WTC11 (cell line): ENCODE data around the gene JAKMIP3.

Experiments used
- NFYB ChIP-seq: sonication (generic); formaldehyde crosslinking; conservative IDR thresholded peaks from 2 replicates; pipeline ENCODE4 v1.8.0; 2022; ENCODE audit warnings: low read depth, missing genetic modification reagents
- ZNF138 ChIP-seq: sonication (generic); formaldehyde crosslinking; conservative IDR thresholded peaks from 2 replicates; pipeline ENCODE4 v1.8.1; 2022; ENCODE audit warnings: mild to moderate bottlenecking, moderate library complexity, missing genetic modification reagents
- TF ChIP-seq, protein P1 (sequence below): fragments of 200-600 bp; IDR thresholded peaks from 2 replicates; pipeline ENCODE4 v1.8.0; 2022; ENCODE audit warnings: antibody characterized with exemption
- TF ChIP-seq, protein P2 (sequence below): sonication (generic); formaldehyde crosslinking; IDR thresholded peaks from 2 replicates; pipeline ENCODE4 v1.8.1; 2023; ENCODE audit warnings: mild to moderate bottlenecking, missing genetic modification reagents, moderate library complexity
- TF ChIP-seq, protein P3 (sequence below): sonication (generic); formaldehyde crosslinking; IDR thresholded peaks from 2 replicates; pipeline ENCODE4 v1.8.0; 2022; ENCODE audit warnings: mild to moderate bottlenecking, missing genetic modification reagents
- TF ChIP-seq, protein P4 (sequence below): sonication (generic); formaldehyde crosslinking; IDR thresholded peaks from 2 replicates; pipeline ENCODE4 v1.8.1; 2022; ENCODE audit warnings: missing genetic modification reagents, borderline replicate concordance

DNA sequence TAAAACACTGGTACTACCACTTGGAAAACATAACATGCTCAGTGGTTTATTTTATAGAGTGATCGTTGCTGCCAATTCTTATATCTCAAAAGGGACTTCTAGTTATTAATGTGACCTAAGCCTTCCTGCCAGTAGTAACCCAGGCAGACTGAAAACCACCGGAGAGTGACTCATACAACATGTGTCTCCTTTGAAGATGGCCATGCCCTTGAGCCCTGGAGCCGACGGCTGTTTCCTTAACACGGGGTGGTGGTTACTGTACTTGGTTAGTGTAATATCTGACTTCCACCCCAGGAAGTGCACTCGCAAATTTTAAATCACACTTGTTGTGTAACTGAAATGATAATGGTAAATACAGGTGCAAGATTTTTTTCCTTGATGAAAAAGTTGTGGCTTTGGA, 30.5 kb downstream of the JAKMIP3 start:
- TF ChIP-seq ZNF138 (CRISPR knock-in tag) (no peak), NFYB (CRISPR knock-in tag) (no peak)
- TF ChIP-seq, protein P1, sequence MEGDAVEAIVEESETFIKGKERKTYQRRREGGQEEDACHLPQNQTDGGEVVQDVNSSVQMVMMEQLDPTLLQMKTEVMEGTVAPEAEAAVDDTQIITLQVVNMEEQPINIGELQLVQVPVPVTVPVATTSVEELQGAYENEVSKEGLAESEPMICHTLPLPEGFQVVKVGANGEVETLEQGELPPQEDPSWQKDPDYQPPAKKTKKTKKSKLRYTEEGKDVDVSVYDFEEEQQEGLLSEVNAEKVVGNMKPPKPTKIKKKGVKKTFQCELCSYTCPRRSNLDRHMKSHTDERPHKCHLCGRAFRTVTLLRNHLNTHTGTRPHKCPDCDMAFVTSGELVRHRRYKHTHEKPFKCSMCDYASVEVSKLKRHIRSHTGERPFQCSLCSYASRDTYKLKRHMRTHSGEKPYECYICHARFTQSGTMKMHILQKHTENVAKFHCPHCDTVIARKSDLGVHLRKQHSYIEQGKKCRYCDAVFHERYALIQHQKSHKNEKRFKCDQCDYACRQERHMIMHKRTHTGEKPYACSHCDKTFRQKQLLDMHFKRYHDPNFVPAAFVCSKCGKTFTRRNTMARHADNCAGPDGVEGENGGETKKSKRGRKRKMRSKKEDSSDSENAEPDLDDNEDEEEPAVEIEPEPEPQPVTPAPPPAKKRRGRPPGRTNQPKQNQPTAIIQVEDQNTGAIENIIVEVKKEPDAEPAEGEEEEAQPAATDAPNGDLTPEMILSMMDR = no peak
- TF ChIP-seq, protein P2, sequence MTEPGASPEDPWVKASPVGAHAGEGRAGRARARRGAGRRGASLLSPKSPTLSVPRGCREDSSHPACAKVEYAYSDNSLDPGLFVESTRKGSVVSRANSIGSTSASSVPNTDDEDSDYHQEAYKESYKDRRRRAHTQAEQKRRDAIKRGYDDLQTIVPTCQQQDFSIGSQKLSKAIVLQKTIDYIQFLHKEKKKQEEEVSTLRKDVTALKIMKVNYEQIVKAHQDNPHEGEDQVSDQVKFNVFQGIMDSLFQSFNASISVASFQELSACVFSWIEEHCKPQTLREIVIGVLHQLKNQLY = no peak
- TF ChIP-seq, protein P3, sequence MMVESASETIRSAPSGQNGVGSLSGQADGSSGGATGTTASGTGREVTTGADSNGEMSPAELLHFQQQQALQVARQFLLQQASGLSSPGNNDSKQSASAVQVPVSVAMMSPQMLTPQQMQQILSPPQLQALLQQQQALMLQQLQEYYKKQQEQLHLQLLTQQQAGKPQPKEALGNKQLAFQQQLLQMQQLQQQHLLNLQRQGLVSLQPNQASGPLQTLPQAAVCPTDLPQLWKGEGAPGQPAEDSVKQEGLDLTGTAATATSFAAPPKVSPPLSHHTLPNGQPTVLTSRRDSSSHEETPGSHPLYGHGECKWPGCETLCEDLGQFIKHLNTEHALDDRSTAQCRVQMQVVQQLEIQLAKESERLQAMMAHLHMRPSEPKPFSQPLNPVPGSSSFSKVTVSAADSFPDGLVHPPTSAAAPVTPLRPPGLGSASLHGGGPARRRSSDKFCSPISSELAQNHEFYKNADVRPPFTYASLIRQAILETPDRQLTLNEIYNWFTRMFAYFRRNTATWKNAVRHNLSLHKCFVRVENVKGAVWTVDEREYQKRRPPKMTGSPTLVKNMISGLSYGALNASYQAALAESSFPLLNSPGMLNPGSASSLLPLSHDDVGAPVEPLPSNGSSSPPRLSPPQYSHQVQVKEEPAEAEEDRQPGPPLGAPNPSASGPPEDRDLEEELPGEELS = no peak
- TF ChIP-seq, protein P4, sequence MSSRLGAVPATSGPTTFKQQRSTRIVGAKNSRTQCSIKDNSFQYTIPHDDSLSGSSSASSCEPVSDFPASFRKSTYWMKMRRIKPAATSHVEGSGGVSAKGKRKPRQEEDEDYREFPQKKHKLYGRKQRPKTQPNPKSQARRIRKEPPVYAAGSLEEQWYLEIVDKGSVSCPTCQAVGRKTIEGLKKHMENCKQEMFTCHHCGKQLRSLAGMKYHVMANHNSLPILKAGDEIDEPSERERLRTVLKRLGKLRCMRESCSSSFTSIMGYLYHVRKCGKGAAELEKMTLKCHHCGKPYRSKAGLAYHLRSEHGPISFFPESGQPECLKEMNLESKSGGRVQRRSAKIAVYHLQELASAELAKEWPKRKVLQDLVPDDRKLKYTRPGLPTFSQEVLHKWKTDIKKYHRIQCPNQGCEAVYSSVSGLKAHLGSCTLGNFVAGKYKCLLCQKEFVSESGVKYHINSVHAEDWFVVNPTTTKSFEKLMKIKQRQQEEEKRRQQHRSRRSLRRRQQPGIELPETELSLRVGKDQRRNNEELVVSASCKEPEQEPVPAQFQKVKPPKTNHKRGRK = no peak
